Stomach smooth muscle (tissue), 2 donors: Measurements from ENCODE around the gene SAMD5.

Source experiments
- H3K27ac ChIP-seq: one replicate; pipeline ENCODE4 v1.7.0; 2013; ENCODE audit warnings: mild to moderate bottlenecking, low read length, inconsistent platforms
- H3K27me3 ChIP-seq, 2 donors: one replicate each; pipeline ENCODE4 v1.7.0; 2013; ENCODE audit warnings: low read length in 2 of 2; ENCODE audit not compliant: insufficient read depth in 2 of 2, control insufficient read depth in 1 of 2
- H3K36me3 ChIP-seq, 2 donors: one replicate each; pipeline ENCODE4 v1.7.0; 2013; ENCODE audit warnings: low read length in 2 of 2; ENCODE audit not compliant: control insufficient read depth in 2 of 2, insufficient read depth in 2 of 2
- H3K4me1 ChIP-seq: one replicate; pipeline ENCODE4 v1.7.0; 2013; ENCODE audit warnings: low read length; ENCODE audit not compliant: control insufficient read depth, insufficient read depth
- H3K4me3 ChIP-seq, 2 donors: one replicate each; pipeline ENCODE4 v1.7.0; 2013; ENCODE audit warnings: low read length in 2 of 2
- H3K9ac ChIP-seq, 2 donors: one replicate each; pipeline ENCODE4 v1.7.0; 2013; ENCODE audit warnings: low read length in 2 of 2, mild to moderate bottlenecking in 1 of 2
- H3K9me3 ChIP-seq, 2 donors: one replicate each; pipeline ENCODE4 v1.7.0; 2013; ENCODE audit warnings: low read length in 2 of 2; ENCODE audit not compliant: control insufficient read depth in 2 of 2
- donor health status: healthy.
- donor health status: Pancreatic carcinoma.

SAMD5 gene

GRCh38 chr6:147508042-147508865 is at the start of gene SAMD5:
SAMD5 (plus strand) TSS chr6:147508690; CDS start chr6:147508929, 239 bp downstream.
- Histone ChIP-seq H3K9me3 (no peaks in the 10 kb centered on the region), H3K4me1 (peaks cover 19% of the 10 kb centered on the region), H3K27me3 (peaks cover 14 to 34% of the 10 kb centered on the region in 2 donors), H3K27ac (no peak within 1 kb of the TSS), H3K4me3 (peak within 1 kb of the TSS; percentile 67 to 75), H3K36me3 (no peaks in the 10 kb centered on the region), H3K9ac (peak within 1 kb of the TSS; percentile 5 to 16)

GRCh38 chr6:147459780-147460179 is 48.7 kb upstream of the SAMD5 start:
- H3K27me3 ChIP-seq: no peaks in the 10 kb centered on the region
- no peak overlapping the region for H3K27ac ChIP-seq
- H3K4me3 ChIP-seq: no peak overlapping the region
- no peaks in the 10 kb centered on the region for H3K36me3 ChIP-seq
- no peaks in the 10 kb centered on the region for H3K9me3 ChIP-seq
- no peak overlapping the region for H3K9ac ChIP-seq
- no peaks in the 10 kb centered on the region for H3K4me1 ChIP-seq

GRCh38 chr6:147463651-147464050 is 44.8 kb upstream of the SAMD5 start:
- no peaks in the 10 kb centered on the region for H3K36me3 ChIP-seq
- no peak overlapping the region for H3K9ac ChIP-seq
- H3K4me1 ChIP-seq: no peaks in the 10 kb centered on the region
- no peaks in the 10 kb centered on the region for H3K27me3 ChIP-seq
- H3K9me3 ChIP-seq: no peaks in the 10 kb centered on the region
- no peak overlapping the region for H3K27ac ChIP-seq
- no peak overlapping the region for H3K4me3 ChIP-seq

GRCh38 chr6:147467428-147467827 is 41.1 kb upstream of the SAMD5 start:
- H3K27me3 ChIP-seq: no peaks in the 10 kb centered on the region

GRCh38 chr6:147467886-147468285 is 40.6 kb upstream of the SAMD5 start:
- Histone ChIP-seq H3K27me3 (no peaks in the 10 kb centered on the region), H3K4me1 (no peaks in the 10 kb centered on the region), H3K4me3 (no peak overlapping the region), H3K27ac (no peak overlapping the region), H3K36me3 (no peaks in the 10 kb centered on the region), H3K9ac (no peak overlapping the region), H3K9me3 (no peaks in the 10 kb centered on the region)

More at GRCh38 chr6:147467428-147467827, 41.1 kb upstream of the SAMD5 start:
- Histone ChIP-seq H3K9ac (no peak overlapping the region), H3K4me3 (no peak overlapping the region), H3K36me3 (no peaks in the 10 kb centered on the region), H3K27ac (no peak overlapping the region), H3K4me1 (no peaks in the 10 kb centered on the region), H3K9me3 (no peaks in the 10 kb centered on the region)

- Histone ChIP-seq H3K9me3 (no peaks in the 10 kb centered on the region), H3K36me3 (no peaks in the 10 kb centered on the region)
Measured at GRCh38 chr6:147468634-147469033, 39.9 kb upstream of the SAMD5 start.

GRCh38 chr6:147479857-147480256 is 28.6 kb upstream of the SAMD5 start:
- no peaks in the 10 kb centered on the region for H3K36me3 ChIP-seq
- no peak overlapping the region for H3K27ac ChIP-seq
- H3K4me1 ChIP-seq: no peaks in the 10 kb centered on the region
- no peaks in the 10 kb centered on the region for H3K27me3 ChIP-seq
- H3K9me3 ChIP-seq: peaks cover 0 to 2% of the 10 kb centered on the region in 2 donors
- H3K9ac ChIP-seq: no peak overlapping the region
- no peak overlapping the region for H3K4me3 ChIP-seq

More at GRCh38 chr6:147468634-147469033, 39.9 kb upstream of the SAMD5 start:
- Histone ChIP-seq H3K4me1 (no peaks in the 10 kb centered on the region), H3K9ac (no peak overlapping the region), H3K4me3 (no peak overlapping the region), H3K27ac (no peak overlapping the region), H3K27me3 (no peaks in the 10 kb centered on the region)

GRCh38 chr6:147486683-147487082 is 21.8 kb upstream of the SAMD5 start:
- Histone ChIP-seq H3K4me3 (no peak overlapping the region), H3K9me3 (peaks cover 0 to 2% of the 10 kb centered on the region in 2 donors), H3K9ac (no peak overlapping the region), H3K36me3 (no peaks in the 10 kb centered on the region), H3K4me1 (no peaks in the 10 kb centered on the region), H3K27me3 (no peaks in the 10 kb centered on the region), H3K27ac (no peak overlapping the region)

- H3K4me3 ChIP-seq: no peak overlapping the region
- no peaks in the 10 kb centered on the region for H3K36me3 ChIP-seq
- no peak overlapping the region for H3K27ac ChIP-seq
- no peak overlapping the region for H3K9ac ChIP-seq
- H3K9me3 ChIP-seq: no peaks in the 10 kb centered on the region
- no peaks in the 10 kb centered on the region for H3K4me1 ChIP-seq
- H3K27me3 ChIP-seq: peaks cover 2 to 5% of the 10 kb centered on the region in 2 donors
Measured at GRCh38 chr6:147497472-147497871, 11.0 kb upstream of the SAMD5 start.

GRCh38 chr6:147503587-147503986 is 4.9 kb upstream of the SAMD5 start:
- Histone ChIP-seq H3K27me3 (peaks cover 18 to 35% of the 10 kb centered on the region in 2 donors), H3K36me3 (no peaks in the 10 kb centered on the region)

GRCh38 chr6:147504848-147505247 is 3.6 kb upstream of the SAMD5 start:
- no peaks in the 10 kb centered on the region for H3K9me3 ChIP-seq
- H3K36me3 ChIP-seq: no peaks in the 10 kb centered on the region
- H3K4me3 ChIP-seq: no peak overlapping the region
- no peak overlapping the region for H3K27ac ChIP-seq
- H3K4me1 ChIP-seq: peaks cover 19% of the 10 kb centered on the region
- H3K9ac ChIP-seq: no peak overlapping the region
- H3K27me3 ChIP-seq: peaks cover 18 to 39% of the 10 kb centered on the region in 2 donors

More at GRCh38 chr6:147503587-147503986, 4.9 kb upstream of the SAMD5 start:
- Histone ChIP-seq H3K9me3 (no peaks in the 10 kb centered on the region), H3K27ac (no peak overlapping the region), H3K9ac (no peak overlapping the region), H3K4me3 (no peak overlapping the region), H3K4me1 (peaks cover 15% of the 10 kb centered on the region)
